AG08396 (cell line): ENCODE data around the gene CYGB.

ENCODE experiments used
- DNase-seq: peaks from one replicate; pipeline ENCODE4 v3.0.0; 2012; ENCODE audit warnings: low spot score, mixed read lengths

The CYGB gene

DNA sequence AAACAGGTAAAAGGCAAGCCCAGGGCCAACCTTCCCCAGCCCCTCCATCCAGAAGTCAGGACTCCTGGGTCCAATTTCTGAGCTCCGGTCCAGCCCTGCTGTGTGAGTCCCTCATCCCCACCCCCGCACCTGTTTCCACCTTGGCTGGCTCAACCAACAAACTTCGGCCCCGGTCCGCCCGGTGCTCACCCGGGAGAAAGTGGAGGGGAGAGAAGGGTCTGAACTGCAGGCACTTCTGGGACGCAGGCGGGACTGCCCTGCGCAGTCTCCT, 36.8 kb downstream of the CYGB start:
- DNase-seq, result no peak

DNA sequence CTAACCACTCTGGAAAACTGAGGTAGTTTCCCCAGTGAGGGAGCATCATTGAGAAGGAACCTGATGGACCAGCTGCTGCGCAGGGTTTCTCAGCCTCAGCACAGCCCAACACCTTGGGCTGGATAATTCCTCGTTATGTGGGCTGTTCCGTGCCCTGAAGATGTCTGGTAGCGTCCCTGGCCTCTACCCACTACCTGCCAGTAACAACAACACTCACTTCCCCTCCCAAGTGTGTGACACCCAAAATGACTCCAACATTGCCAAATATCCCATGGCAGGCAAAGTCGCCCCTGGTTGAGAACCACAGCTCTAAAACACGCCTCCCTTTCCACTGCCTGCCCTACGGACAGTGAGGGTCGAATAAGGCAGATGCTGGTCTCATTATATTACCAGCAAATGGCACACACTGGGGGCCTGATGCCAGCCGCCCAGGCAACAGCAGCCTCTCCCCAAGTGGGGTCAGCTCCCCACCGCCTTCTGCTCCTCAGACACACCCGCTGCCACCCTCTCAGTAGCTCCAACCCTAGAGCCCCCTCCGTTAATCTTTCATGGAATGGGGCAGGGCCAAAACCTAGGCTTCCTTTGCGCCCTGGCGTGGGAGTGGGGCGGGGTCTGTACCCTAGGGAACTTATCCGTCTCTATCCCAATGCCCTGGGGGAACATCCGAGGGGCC, 37.3 kb downstream of the CYGB start:
- no peak for DNase-seq

DNA sequence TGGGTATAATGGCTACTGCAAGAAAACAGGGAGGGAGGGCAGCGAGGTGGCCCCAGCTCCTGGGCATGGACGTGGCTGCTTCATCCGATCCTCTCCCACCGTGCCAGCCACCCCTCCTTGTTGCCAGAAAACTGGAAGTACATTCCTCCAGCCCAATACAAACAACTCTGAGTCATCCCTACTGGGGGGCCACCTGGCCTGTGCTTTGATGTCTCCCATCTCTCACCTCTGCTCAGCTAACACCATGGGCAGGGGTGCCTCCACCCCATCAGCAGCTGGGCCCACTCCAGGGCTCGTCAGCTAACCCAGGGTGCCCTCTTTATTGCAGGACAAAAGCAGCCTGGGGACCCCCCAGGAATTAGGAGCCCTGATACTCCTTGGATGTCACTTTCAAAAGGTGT, 38.2 kb downstream of the CYGB start:
- no peak for DNase-seq

DNA sequence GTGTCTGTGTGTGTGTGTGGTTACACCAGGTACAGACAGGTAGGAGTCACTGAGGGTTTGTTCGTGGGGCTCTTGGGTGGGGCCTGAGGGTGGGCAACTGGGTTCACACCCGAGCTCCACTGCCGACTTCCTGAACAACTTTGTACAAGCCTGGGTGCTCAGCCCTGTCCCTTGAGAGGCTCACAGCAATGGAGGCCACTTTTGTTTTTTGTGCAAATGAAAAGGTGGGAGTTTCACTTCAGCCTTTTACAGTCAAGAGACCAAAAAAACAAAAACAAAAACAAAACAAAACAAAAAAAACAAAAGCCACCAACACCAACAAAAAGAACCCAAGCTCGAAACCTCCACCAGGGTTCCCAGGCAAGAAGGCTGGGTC, 38.6 kb downstream of the CYGB start:
- no peak for DNase-seq

DNA sequence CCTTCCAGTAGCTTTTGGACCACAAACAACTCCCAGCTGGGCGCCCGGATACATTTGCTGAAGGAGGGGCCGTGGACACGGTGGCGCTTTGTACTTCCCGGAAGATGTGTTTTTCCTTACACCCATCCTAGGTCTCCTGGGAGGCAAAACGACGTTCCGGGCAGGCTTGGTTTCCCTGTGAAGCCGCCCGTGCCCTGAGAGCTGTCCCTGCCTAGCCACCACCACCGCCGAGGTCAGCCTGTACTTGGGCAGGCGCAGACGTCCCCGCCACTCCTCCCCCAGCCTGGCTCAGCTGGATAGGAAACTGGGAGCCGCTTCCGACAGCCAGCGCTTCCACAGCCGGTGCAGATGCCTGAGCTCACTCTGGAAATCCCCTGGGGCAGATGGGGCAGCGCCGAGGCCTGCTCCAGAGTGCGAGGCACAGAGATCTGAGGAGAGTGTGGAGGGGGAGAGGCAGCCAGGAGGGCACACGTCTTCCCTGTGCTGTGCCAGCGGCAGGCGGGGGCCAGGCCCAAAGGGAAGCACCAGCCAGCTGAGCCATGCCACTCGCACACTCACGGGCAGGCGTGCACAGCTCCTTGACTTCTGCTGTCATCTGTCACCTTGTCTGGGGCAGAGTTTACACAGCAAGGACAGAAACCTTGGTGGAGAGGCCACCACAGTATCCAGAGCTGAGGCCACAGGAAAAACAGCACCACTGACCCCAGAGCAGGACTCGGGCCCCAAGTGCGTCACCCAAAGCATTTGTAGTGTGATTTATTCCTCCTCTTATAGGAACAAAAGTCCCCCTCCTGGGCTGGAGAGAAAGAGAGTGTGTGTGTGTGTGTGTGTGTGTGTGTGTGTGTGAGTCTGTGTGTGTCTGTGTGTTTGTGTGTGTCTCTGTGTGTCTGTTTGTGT, 39.3 kb downstream of the CYGB start:
- peak; percentile 84 for DNase-seq

DNA sequence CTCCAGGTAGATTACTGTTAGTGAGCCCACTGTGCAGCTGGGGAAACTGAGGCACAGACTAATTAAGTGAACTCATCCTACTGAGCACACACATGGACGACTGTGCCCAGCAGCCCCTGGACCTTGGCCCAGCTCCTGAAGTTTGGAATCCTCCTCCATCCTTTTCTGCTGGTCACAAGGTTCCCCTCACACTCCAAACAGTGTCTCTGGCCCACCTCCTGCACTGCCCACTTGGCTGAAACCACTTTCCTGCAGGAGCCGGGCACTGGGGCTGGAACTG, 39.9 kb downstream of the CYGB start:
- no peak for DNase-seq

DNA sequence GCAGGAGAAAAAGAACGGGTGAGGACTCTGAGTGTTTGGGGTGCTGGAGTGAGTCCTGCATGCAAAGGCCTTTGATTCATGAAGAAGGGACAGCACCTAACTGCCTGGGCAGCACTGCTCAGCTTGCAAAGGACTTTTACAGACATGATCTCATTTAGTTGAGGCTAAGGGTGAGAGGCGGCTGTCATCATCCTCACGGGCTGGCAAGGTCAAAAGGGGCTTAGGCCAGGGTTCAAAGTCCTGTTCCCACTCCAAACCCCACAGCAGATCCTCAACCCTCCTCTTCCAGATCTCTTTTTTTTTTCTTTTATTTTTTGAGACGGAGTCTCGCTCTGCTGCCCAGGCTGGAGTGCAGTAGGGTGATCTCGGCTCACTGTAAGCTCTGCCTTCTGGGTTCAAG, 41.0 kb downstream of the CYGB start:
- DNase-seq, result no peak

DNA sequence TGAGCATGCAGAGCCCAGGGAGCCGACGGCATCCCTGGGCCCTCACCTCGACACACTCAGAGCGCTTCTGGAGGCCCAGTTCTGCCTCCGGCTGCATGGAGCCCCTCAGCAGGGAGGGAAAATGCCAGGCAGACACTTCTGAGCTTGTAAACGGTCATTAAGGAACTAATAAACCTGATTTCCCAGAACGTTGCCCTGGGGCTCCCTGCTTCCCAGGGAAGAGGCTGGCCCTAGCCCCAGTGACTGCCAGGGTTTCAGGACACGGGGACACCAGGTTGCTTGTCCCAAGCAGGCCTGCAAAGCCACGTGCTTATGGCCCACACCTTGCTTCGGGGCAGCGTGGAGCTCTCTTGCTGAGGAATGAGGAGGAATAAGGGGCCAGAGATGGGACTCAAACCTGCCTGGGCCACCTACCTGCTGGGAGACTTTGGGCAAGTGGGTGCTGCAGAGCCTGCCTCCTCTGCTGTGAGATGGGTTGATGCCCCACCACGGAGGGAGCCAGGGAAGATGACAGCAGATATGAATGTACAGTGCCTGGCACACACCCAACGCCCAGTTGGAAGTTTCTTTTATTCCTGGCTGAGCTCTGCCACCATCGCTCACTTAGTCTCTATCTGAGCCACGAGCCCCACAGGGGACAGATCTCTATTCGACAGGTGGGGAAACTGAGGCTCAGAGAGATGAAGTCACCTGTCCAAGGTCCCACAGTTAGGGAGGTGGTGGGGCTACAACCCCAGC, 41.7 kb downstream of the CYGB start:
- no peak for DNase-seq

DNA sequence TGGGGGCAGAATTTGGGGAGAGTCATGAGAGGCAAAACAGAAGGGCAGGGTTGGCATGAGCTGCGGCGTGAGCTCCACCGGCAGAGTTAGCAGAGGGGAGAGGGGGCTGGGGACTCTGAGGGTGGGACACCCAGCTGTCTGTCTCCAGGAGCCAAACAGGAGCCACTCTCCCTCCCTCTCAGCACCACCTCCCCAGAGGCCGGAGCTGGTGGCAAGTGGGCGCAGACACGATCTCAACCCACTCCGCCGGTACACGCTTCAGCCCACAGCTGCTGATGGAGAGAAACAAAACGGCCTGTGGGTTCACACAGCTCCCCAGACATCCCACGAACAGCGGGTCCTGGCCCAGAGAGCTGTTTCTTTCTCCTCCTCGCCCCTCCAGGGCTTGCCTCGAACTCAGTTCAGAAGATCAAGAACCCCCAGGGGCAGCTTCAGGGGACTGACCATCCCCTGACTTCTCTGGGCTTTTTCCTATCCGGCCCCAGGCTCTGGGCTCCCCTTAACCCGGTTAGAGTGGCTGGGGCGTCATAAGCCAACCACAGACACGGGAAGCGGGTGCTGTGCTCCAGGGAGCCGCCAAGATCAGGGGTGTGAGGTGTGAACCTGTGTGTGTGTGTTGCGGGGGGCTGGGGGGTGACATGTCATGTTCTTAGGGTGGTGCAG, 43.9 kb downstream of the CYGB start:
- DNase-seq, result no peak

DNA sequence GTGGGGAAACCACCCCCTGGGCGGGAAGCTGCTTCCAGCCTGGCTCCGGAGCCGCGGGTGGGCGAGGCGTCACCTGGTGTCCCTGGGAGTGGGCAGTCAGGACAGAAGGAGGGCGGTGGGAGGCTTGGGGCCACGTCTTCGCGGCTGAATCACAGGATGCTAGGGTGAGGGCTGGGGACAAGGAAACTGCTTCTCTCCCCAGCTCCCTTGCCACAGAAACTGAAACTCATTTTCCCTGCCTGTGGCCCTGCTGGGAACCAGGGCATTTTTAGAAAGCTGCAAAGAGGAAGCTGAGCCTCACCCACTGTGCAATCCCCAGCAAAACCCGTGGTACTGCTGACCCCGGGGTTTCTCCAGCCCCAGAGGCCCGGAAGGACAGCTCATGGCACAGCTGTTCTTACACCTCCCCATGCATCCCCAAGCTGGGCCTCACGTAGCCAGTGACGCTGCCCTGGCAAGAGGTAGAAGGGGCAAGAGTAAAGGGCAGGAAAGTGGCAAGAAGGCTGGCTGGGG, 44.5 kb downstream of the CYGB start:
- DNase-seq, result peak; percentile 80

DNA sequence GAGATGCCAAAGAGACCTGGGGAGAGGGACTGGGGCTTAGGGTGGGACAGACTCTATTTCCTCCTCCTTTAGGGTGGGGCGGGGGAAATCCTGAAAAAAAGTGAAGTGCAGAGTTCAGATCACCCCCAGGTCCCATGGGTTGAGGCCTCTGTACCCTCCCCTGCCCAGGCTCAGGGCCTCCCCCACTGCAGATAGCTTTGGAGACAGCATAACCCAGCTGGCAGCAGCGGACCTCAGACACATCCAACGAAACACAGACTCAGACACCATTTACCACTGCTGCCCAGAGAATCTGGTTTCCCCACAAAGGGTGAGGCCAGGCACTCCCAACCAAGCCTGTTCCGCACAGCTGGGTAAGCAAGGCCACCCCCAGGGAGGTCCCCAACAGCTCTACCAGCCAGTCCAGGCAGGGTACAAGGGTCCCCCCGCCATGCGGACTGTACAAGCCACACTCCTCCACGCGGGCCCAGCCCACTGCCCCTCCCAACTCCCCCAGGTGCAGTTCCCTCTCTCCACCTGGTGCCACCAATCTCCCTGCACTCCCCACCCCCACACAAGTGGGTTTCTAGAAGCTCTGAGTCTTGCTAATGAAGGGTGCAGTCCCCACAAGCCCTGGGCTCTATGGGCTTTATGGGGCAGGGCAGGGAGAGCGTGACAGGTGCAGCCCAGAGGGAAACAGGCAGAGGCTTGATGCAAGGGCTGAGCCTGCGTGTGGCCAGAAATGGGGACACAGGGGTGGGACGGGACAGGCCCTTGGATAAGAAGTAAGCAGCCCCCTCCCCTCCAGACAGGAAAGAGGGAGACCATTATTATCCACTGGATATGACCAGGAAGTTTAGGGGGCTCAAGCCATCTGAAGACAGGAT, 45.2 kb downstream of the CYGB start:
- DNase-seq, result no peak

DNA sequence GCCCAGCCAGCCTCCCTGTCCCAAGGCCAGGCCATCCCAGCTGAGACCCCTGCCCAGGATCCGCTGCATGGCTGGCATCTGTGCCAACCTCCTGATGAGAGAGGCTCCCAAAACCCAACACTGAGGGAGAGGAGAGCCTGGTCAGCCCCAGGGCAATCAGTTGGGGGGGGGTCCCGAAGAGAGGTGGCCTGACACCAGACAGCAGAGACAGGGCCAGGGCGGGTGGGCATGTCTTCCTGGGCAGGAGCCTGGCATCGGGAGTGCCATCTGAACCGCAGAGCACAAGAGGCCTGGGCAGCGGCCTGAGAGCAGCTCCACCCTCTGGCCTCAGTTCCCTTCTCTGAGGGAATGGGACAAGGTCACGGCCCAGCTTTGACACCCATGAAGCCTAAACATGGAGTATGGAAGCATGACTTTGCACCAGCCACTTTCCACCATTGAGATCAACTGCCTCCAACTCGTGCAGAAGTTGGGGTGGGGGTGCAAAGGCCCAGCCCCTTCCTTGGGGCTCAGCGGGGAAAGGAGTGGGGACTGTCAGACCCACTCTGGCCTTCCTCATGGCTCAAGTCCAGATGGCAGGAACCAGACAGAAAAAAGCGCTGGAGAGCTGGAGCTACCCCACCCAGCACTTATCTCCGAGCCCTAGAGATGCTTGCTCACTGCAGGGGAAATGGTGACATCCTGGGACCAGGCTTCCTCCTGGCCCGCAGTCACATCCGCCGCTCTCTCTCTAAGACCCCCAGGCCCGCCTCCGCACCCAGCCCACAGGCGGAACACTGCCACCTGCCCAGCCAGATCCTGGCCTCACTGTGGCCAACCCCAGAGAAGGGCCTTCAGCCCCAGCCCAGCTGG, 46.0 kb downstream of the CYGB start:
- DNase-seq, result no peak

DNA sequence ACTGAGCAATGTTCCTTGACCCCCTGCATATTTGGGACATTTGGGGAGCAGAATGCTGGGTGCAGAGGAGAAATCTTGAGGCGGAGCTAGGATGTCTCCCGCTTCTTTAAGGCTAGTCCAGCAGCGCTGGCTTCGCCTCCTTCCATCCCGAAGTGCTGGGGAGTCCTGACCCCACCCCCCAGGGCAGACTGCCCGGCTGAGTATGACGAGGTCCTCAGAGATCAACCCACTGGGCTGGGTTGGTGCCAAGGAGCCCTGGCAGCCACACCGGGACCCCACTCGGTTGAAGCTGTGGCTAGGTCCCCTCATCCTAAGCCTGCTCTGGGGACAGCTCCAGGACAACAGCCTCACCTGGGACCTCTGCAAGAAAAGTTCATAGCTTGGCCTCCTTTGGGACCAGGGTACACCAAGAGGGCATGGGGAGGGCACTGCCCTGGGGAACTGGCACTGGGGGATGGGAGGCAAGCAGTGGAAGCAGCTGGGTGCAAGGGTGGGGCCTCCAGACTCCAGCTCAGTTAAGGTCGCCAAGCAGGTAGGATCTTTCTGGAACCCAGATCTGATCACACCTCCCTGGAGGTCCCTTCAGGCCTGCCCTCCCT, 47.3 kb downstream of the CYGB start:
- DNase-seq, result no peak

DNA sequence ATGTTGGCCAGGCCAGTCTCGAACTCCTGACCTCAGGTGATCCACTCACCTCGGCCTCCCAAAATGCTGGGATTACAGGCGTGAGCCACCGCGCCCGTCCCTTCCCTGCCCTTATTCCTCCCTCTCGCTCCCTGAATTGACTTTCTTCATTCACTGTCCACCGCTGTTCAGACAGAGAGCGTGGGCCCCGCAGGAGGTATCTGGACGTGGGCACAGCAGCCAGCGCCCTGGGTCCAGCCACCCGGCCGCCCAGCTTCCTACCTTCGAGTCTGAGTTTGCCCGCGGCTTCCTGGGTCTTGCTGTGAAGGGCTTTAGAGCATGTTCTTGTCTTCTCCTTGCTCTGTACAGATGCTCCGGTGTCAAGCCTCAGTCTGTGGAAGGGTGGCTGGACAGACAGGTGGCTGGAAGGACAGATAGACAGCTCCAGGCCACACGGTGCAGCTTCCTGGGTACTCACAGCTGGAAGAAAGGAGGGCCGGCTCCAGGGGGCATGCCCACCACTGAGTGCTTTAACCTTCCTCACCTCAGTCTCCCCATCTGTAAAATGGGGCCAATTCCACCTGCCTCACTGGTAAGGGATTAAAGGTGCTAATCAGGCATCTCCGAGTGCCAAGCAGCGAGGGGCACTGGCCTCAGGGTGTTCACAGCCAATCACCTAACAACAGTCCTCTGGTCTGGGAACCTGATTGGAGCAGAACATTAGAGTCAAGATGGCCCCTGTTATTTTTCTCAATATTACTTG, 49.9 kb downstream of the CYGB start:
- DNase-seq, result no peak

DNA sequence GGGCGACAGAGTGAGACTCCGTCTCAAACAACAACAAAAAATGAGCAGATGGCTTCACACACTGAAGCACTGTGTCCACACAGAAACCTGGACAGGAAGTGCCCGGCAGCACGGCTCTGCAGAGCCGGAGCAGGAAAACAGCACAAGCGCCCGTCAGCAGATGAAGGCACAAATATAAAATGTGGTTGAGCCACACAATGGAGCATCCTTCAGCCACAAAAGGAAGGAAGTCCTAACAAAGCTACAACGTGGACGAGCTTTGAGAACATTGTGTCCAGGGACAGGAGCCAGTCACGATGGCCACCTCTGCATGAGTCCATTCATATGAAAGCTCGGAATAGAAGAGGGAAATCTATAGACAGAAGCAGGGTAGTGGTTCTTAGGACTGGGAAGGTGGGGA, 51.9 kb downstream of the CYGB start:
- no peak for DNase-seq

DNA sequence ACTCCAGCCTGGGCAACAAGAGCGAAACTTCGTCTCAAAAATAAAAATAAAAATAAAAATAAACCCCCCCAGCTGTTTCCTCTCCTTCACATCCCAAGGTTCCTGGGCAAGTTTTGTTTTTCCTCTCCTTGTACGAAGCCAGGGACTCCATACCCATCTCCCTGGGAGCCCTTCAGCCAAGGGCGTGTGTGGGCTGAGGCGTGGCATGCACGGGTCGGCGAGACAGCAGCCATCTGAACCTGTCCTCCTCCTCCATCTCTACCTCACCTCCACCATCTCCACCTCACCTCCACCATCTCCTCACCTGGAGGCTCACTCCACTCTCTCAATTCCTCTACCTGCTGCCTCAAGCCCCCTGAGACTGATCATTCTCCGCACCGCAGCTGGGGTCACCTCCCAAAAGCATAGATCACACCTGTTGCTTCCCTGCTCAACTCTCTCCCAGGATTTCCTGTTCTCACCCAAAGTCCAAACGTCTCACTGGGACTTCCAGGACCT, 53.2 kb downstream of the CYGB start:
- no peak for DNase-seq

DNA sequence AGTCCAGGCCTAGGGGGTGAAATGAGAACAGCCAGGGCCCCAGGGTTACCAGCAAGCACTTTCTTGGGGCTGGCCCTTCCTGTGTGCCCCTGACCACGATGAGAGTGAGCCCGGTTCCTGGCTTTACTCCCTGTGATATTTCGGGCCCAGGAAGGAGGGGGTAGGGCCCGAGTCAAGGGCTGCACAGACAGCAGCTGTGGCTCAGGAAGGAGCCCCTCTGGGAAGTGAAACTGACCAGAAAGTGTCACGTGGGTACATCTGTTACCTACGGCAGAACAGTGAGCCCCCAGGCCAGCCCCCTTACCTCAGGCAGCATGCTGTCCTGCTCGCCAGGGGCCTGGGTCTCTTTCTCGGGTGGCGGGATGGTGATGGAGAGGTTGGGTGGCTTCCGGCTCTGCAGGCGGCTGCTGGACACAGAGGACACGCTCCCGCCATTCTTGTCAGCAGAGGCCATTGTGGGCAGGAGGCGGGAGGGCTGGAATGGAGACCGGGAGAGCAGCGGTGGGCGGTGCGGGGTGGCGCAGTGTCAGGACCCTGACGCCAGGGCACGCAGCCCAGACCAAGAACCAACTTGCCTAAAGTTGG, 56.3 kb downstream of the CYGB start:
- DNase-seq, result no peak

DNA sequence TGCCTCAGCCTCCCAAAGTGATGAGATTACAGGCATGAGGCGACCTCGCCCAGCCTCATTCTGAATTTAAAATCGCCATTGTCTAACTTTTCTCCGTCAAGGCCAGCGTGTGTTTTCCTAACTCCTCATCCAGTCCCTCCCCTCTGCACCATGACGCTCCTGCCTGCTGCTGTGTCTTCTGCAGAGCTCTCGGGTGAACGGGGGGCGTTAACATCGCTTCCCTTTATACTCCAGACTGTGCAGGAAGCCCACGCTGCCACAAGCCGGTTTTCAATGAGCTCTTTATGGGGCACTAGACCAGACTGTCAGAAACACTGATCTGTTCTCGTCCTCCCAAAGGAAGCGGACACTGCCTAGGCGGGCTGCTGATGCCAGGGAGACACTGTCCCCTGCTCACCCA, 56.9 kb downstream of the CYGB start:
- no peak for DNase-seq

DNA sequence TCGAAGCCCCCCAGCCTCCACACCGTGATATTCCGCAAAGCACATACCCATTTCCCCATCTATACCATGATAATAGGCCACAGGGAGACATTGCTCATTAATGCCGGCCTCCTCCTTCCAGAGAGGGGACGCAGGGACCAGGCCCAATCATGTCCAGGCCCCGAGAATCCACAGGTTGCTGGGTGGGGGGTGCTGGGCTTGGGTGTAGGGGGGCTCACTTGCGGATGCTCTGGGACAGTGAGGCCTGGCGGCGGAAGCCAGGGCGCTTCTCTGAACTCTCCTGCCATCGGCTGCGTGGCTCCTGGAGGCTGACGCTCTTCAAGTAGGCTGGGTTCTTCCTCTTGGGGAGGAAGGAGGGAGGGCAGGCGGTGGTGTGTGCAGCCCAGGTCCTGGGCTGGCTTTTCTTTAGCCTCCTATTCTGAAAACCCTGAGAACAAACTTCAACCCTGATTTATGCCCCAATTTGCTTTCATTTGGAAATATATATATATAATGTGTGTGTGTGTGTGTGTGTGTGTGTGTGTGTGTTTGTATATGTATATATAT, 57.9 kb downstream of the CYGB start:
- no peak for DNase-seq
